ENCODE data around the gene LTB. TPM values are rescaled to one million over a fixed set of nuclear protein-coding genes. Genes with fewer than 3 reads are reported as not detected.
A peak's percentile ranks its signal among the peaks of the same experiment; 100 is the strongest.

The LTB gene
- total and polyA plus RNA-seq, 9 of the 15 experiments (the other 6 are each of a cell fraction or from before 2014, with no cell fraction given), result 0.07 to 0.51 TPM; not detected in 7

DNA sequence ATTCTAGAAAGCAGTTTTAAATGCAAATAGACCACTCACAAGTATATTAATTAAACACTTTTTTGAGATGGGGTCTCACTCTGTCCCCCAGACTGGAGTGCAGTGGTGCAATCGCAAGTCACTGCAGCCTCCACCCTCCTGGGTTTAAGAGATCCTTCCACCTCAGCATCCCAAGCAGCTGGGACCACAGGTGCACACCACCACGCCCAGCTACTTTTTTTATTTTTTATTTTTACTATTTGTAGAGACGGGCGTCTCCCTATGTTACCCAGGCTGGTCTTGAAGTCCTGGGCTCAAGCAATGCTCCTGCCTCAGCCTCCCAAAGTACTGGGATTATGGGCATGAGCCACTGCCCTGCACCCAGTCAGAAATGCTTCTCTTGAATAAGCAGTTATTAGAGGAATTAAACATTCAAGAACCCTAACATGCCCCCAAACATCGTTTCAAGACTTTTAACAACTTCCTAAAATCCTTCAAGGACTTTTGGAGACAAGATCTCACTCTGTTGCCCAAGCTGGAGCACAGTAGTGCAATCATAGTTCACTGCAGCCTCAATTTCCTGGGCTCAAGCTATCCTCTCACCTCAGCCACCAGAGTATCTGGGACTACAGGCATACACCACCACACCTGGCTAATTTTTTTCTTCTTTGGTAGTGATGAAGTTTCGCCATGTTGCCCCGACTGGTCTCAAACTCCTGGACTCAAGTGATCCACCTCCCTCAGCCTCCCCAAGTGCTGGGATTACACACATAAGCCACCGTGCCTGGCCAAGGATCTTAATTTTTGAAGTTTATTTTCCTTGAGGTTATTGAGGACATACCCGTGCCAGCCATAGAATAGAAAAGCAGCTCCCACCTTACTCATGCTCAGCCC, 50.2 kb downstream of the LTB start (continued):
- TF ChIP-seq, protein P1, sequence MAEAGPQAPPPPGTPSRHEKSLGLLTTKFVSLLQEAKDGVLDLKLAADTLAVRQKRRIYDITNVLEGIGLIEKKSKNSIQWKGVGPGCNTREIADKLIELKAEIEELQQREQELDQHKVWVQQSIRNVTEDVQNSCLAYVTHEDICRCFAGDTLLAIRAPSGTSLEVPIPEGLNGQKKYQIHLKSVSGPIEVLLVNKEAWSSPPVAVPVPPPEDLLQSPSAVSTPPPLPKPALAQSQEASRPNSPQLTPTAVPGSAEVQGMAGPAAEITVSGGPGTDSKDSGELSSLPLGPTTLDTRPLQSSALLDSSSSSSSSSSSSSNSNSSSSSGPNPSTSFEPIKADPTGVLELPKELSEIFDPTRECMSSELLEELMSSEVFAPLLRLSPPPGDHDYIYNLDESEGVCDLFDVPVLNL (CRISPR knock-in tag; IDR thresholded peaks at IDR 0.05; ENCODE audit: low read depth), result no peak
- TF ChIP-seq OTX1 (CRISPR knock-in tag; IDR thresholded peaks at IDR 0.05) (0 out of 2 replicates have a peak, but pooled peaks have one; percentile 28), NFXL1 (CRISPR knock-in tag; IDR thresholded peaks at IDR 0.05) (0 out of 2 replicates have a peak, but pooled peaks have one; percentile 21), POLR2B (IDR thresholded peaks at IDR 0.05; ENCODE audit: low read depth, partially characterized antibody) (peak; percentile 81), CHD1 (IDR thresholded peaks at IDR 0.05; ENCODE audit: low read length) (no peak), HMGXB4 (CRISPR knock-in tag; IDR thresholded peaks at IDR 0.05) (no peak), HMG20A (CRISPR knock-in tag; conservative IDR thresholded peaks at IDR 0.05) (no peak), CEBPB (tag; IDR thresholded peaks at IDR 0.05) (no peak), CAMTA2 (CRISPR knock-in tag; conservative IDR thresholded peaks at IDR 0.05) (0 out of 2 replicates have a peak, but pooled peaks have one; percentile 40), MYNN (IDR thresholded peaks at IDR 0.05) (0 out of 2 replicates have a peak, but pooled peaks have one; percentile 34), MYNN (CRISPR knock-in tag; IDR thresholded peaks at IDR 0.05) (no peak), ZNF830 (CRISPR knock-in tag; IDR thresholded peaks at IDR 0.05) (no peak), POLR2G (IDR thresholded peaks at IDR 0.05; ENCODE audit: low read depth, low read length) (peak; percentile 35; the same call in 1 of the 2 replicates), DDX20 (tag; IDR thresholded peaks at IDR 0.05; ENCODE audit: low read depth) (no peak), POLR2A (conservative IDR thresholded peaks at IDR 0.05) (peak; percentile 75), POLR2AphosphoS5 (IDR thresholded peaks at IDR 0.05; ENCODE audit: control insufficient read depth, insufficient read depth, low read depth, low read length) (peak; percentile 7; the same call in 1 of the 2 replicates), SUPT5H (IDR thresholded peaks at IDR 0.05) (peak; percentile 79), RBFOX2 (IDR thresholded peaks at IDR 0.05; ENCODE audit: low read depth, low read length) (peak; percentile 60), RBM22 (IDR thresholded peaks at IDR 0.05; ENCODE audit: low read depth, low read length, poor library complexity, severe bottlenecking) (peak; percentile 23)
- TF ChIP-seq, protein P2, sequence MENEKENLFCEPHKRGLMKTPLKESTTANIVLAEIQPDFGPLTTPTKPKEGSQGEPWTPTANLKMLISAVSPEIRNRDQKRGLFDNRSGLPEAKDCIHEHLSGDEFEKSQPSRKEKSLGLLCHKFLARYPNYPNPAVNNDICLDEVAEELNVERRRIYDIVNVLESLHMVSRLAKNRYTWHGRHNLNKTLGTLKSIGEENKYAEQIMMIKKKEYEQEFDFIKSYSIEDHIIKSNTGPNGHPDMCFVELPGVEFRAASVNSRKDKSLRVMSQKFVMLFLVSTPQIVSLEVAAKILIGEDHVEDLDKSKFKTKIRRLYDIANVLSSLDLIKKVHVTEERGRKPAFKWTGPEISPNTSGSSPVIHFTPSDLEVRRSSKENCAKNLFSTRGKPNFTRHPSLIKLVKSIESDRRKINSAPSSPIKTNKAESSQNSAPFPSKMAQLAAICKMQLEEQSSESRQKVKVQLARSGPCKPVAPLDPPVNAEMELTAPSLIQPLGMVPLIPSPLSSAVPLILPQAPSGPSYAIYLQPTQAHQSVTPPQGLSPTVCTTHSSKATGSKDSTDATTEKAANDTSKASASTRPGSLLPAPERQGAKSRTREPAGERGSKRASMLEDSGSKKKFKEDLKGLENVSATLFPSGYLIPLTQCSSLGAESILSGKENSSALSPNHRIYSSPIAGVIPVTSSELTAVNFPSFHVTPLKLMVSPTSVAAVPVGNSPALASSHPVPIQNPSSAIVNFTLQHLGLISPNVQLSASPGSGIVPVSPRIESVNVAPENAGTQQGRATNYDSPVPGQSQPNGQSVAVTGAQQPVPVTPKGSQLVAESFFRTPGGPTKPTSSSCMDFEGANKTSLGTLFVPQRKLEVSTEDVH (IDR thresholded peaks at IDR 0.05; ENCODE audit: low read depth, partially characterized antibody), result peak; percentile 68
- TF ChIP-seq, protein P3, sequence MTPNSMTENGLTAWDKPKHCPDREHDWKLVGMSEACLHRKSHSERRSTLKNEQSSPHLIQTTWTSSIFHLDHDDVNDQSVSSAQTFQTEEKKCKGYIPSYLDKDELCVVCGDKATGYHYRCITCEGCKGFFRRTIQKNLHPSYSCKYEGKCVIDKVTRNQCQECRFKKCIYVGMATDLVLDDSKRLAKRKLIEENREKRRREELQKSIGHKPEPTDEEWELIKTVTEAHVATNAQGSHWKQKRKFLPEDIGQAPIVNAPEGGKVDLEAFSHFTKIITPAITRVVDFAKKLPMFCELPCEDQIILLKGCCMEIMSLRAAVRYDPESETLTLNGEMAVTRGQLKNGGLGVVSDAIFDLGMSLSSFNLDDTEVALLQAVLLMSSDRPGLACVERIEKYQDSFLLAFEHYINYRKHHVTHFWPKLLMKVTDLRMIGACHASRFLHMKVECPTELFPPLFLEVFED (CRISPR knock-in tag; conservative IDR thresholded peaks at IDR 0.05), result peak; percentile 97

Data from K562 (cell line).